Measurements from ENCODE around the gene VCL. TPM values are rescaled to one million over a fixed set of nuclear protein-coding genes. Genes with fewer than 3 reads are reported as not detected.

Gene VCL
- total and polyA plus RNA-seq, 2 of the 8 experiments (the other 6 are each of a cell fraction or from before 2014, with no cell fraction given): 119 to 377 TPM

DNA sequence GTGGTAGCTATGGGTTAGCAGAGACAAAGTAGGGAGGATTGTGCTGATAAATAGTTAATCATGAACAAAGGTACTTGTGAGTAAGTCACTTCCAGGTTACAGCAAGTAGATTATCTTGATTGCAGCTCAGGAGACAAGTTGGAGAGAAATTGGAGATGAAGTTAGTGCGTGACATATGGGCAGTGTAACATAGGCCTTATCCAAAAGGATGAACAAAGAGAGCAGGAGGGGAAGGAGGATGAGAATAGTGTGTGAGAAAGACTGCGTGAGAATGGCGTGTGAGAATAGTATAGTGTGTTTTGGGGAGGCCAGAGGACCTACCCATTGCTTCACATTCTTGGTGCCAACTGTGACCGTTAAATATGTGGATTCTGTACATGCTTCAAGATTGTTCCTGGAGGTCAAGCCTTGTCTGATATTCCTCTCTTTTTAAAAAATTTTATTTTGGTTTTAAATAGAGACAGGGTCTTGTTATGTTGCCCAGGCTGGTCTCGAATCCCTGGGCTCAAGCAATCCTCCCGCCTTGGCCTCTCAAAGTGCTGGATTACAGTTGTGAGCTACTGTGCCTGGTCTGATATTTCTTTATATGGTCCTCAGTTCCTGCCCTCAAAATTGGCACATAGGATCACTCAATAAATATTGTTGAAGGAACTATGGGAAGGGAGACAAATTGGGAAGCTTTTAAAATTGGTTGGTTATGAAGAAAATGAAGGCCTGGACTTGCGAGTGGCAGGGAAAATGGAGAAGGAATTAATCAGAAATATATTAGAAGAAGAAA is 3.2 kb downstream of the VCL start:
- Histone ChIP-seq H2BK12ac (ENCODE audit: low read depth, low read length) (no peak overlapping the region), H4K8ac (ENCODE audit: extremely low read depth, insufficient read depth, low read length) (no peak overlapping the region), H2AK5ac (ENCODE audit: low read depth, low read length) (peak overlapping the region; percentile 83), H3K14ac (ENCODE audit: insufficient read length) (no peak overlapping the region), H3K79me1 (ENCODE audit: low read depth, low read length) (no peaks in the 10 kb centered on the region; the same call in 1 of the 2 replicates), H3K9me3 (ENCODE audit: insufficient read depth in 2 of 2, low read depth in 1 of 2, low read length in 1 of 2) (no peaks in the 10 kb centered on the region), H4K20me1 (replicated peaks in 1 of 2; ENCODE audit: control insufficient read depth in 1 of 2, insufficient read depth in 2 of 2, low read length in 2 of 2) (peaks cover 18 to 22% of the 10 kb centered on the region in 2 experiments), H3K36me3 (ENCODE audit: control insufficient read depth in 2 of 4, insufficient read depth in 4 of 4, low read length in 3 of 4) (peaks cover 0 to 8% (median 2%) of the 10 kb centered on the region in 4 experiments; a peak in 2 of 8 replicates), H3K56ac (replicated peaks; ENCODE audit: insufficient read length, low read depth, low read length) (no peak overlapping the region), H4K5ac (ENCODE audit: insufficient read length, low read depth, low read length) (no peak overlapping the region), H2AFZ (ENCODE audit: low read length) (no peak overlapping the region), H3K4ac (replicated peaks; ENCODE audit: insufficient read length, low read depth, low read length) (no peak overlapping the region), H2BK15ac (ENCODE audit: low read length) (no peak overlapping the region), H3K9ac (replicated peaks in 1 of 4; ENCODE audit: extremely low read depth in 1 of 4, low read depth in 3 of 4, low read length in 3 of 4) (peak overlapping the region in 2 of 4 experiments; percentile 25 to 66; a peak in 2 of 7 replicates), H2BK5ac (ENCODE audit: low read depth, low read length) (peak overlapping the region; percentile 87), H3K27ac (ENCODE audit: low read depth, low read length) (no peak overlapping the region), H3K27me3 (replicated peaks in 1 of 4; ENCODE audit: control insufficient read depth in 3 of 4, extremely low read depth in 1 of 4, insufficient read depth in 3 of 4, low read length in 3 of 4) (no peaks in the 10 kb centered on the region), H2BK20ac (ENCODE audit: low read length) (no peak overlapping the region), H3K23ac (ENCODE audit: insufficient read length) (no peak overlapping the region), H4K91ac (replicated peaks; ENCODE audit: insufficient read length, low read length) (no peak overlapping the region), H3K18ac (ENCODE audit: extremely low read depth, low read length) (no peak overlapping the region), H3K79me2 (ENCODE audit: control insufficient read depth in 1 of 2, insufficient read depth in 2 of 2, low read length in 2 of 2) (peaks cover 40 to 82% of the 10 kb centered on the region in 2 experiments), H3K4me3 (ENCODE audit: extremely low read depth in 1 of 4, insufficient read depth in 2 of 4, low read depth in 3 of 4, low read length in 4 of 4) (peak overlapping the region in 3 of 4 experiments; percentile 11 to 99 (median 67); a peak in 5 of 8 replicates), H3K4me2 (ENCODE audit: insufficient read depth in 1 of 2, low read depth in 2 of 2, low read length in 2 of 2) (peak overlapping the region; percentile 76 to 77), H2BK120ac (replicated peaks; ENCODE audit: low read depth, low read length) (no peak overlapping the region), H3K4me1 (replicated peaks in 1 of 4; ENCODE audit: control insufficient read depth in 3 of 4, insufficient read depth in 4 of 4, low read length in 3 of 4) (peaks cover 2 to 5% (median 3%) of the 10 kb centered on the region in 4 experiments), H3K23me2 (ENCODE audit: low read depth, low read length) (peaks cover 14% of the 10 kb centered on the region)
- DNase-seq (ENCODE audit: low read depth in 1 of 2, low spot score in 2 of 2) (no peak), FAIRE-seq (no peak)
- 87 to 100% methylated on average over 2 to 7 of the region's 7 CpGs for WGBS, 2 experiments (ENCODE audit: extremely low coverage in 1 of 2, insufficient coverage in 1 of 2, insufficient read length in 1 of 2, insufficient replicate concordance in 2 of 2, low coverage in 1 of 2, low lambda C conversion rate in 2 of 2, missing lambda C conversion rate in 1 of 2)
- CTCF ChIA-PET (ENCODE audit: partially characterized antibody): interaction anchor here (0.7 to 4.1 kb wide), 13 partner anchors 8 to 151 kb away, joined by 3 to 16 read pairs (median 6); no protein-coding TSS in a partner anchor
- POLR2A ChIA-PET (ENCODE audit: partially characterized antibody): interaction anchor here (0.5 to 13.2 kb wide), 31 partner anchors 8 to 180 kb away, joined by 3 to 261 read pairs (median 5); partner anchors contain the start of gene PLAU
- TF ChIP-seq RBBP5 (IDR thresholded peaks at IDR 0.05; ENCODE audit: borderline replicate concordance, low read depth, low read length) (no peak), TAF1 (IDR thresholded peaks at IDR 0.05; ENCODE audit: low read depth, low read length) (no peak), SIRT6 (IDR thresholded peaks at IDR 0.05; ENCODE audit: low read length) (no peak), CBX5 (IDR thresholded peaks at IDR 0.05; ENCODE audit: low read depth, low read length) (no peak), CBX8 (IDR thresholded peaks at IDR 0.05; ENCODE audit: borderline replicate concordance, low read depth, low read length) (no peak), TEAD4 (IDR thresholded peaks at IDR 0.05; ENCODE audit: low read depth, low read length) (no peak), POLR2A (IDR thresholded peaks at IDR 0.05; ENCODE audit: control extremely low read depth in 1 of 2, low read depth in 2 of 2, low read length in 2 of 2) (peak; percentile 55 to 88), CHD1 (IDR thresholded peaks at IDR 0.05; ENCODE audit: low read depth, low read length) (peak; percentile 29; the same call in 1 of the 2 replicates), BACH1 (IDR thresholded peaks at IDR 0.05; ENCODE audit: low read length) (no peak)
- TF ChIP-seq, protein P1, sequence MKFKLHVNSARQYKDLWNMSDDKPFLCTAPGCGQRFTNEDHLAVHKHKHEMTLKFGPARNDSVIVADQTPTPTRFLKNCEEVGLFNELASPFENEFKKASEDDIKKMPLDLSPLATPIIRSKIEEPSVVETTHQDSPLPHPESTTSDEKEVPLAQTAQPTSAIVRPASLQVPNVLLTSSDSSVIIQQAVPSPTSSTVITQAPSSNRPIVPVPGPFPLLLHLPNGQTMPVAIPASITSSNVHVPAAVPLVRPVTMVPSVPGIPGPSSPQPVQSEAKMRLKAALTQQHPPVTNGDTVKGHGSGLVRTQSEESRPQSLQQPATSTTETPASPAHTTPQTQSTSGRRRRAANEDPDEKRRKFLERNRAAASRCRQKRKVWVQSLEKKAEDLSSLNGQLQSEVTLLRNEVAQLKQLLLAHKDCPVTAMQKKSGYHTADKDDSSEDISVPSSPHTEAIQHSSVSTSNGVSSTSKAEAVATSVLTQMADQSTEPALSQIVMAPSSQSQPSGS (IDR thresholded peaks at IDR 0.05; ENCODE audit: low read length): no peak
- TF ChIP-seq, protein P2, sequence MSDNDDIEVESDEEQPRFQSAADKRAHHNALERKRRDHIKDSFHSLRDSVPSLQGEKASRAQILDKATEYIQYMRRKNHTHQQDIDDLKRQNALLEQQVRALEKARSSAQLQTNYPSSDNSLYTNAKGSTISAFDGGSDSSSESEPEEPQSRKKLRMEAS (IDR thresholded peaks at IDR 0.05): no peak

Data from H1 (cell line).